BE2C (cell line): ENCODE measurements around the gene RGL1.

Source experiments
- DNase-seq: peaks from one replicate; pipeline ENCODE4 v3.0.0-alpha.2; 2020
- H3K27me3 ChIP-seq: fragments of 250-450 bp; sonication (Bioruptor Pico); 2 replicates; pipeline ENCODE4 v1.5.1; 2020; ENCODE audit warnings: mild to moderate bottlenecking
- H3K36me3 ChIP-seq: fragments of 250-450 bp; sonication (Bioruptor Pico); 2 replicates; pipeline ENCODE4 v1.5.1; 2020; ENCODE audit warnings: mild to moderate bottlenecking
- H3K4me1 ChIP-seq: fragments of 250-450 bp; sonication (Bioruptor Pico); 2 replicates; pipeline ENCODE4 v1.5.1; 2020
- H3K4me3 ChIP-seq: 2 replicates; pipeline ENCODE4 v1.5.1; 2011; ENCODE audit warnings: low read depth, low read length
- H3K9me3 ChIP-seq: fragments of 250-450 bp; sonication (Bioruptor Pico); 2 replicates; pipeline ENCODE4 v1.5.1; 2020
- TF ChIP-seq, protein P1 (sequence below): IDR thresholded peaks from 2 replicates; pipeline ENCODE4 v1.5.1; 2012; ENCODE audit warnings: mild to moderate bottlenecking, low read depth, low read length

RGL1 gene

DNA sequence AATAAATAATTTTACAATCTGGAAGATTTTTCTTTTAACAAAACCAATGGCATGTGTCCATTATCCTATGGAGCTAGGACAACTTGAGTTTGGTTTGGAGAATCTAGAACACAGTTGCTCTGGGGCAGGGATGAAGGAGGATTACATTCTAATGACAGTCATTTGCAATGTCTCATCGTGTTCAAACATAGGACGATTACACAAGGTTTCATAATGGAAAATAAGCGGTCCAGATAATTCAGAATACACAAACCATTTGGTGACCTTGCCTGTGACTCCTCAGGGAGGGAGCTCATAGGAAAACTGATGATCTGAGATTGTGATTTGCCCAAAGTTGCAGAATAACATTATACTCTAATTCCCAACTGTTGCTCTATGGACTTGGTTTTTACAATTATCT lies 27.6 kb upstream of the RGL1 start:
- TF ChIP-seq, protein P1, sequence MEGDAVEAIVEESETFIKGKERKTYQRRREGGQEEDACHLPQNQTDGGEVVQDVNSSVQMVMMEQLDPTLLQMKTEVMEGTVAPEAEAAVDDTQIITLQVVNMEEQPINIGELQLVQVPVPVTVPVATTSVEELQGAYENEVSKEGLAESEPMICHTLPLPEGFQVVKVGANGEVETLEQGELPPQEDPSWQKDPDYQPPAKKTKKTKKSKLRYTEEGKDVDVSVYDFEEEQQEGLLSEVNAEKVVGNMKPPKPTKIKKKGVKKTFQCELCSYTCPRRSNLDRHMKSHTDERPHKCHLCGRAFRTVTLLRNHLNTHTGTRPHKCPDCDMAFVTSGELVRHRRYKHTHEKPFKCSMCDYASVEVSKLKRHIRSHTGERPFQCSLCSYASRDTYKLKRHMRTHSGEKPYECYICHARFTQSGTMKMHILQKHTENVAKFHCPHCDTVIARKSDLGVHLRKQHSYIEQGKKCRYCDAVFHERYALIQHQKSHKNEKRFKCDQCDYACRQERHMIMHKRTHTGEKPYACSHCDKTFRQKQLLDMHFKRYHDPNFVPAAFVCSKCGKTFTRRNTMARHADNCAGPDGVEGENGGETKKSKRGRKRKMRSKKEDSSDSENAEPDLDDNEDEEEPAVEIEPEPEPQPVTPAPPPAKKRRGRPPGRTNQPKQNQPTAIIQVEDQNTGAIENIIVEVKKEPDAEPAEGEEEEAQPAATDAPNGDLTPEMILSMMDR, result no peak
- no peak overlapping the region for H3K4me3 ChIP-seq
- no peaks in the 10 kb centered on the region for H3K27me3 ChIP-seq
- H3K36me3 ChIP-seq, result no peaks in the 10 kb centered on the region
- no peak for DNase-seq
- H3K9me3 ChIP-seq, result no peaks in the 10 kb centered on the region
- H3K4me1 ChIP-seq, result no peaks in the 10 kb centered on the region

DNA sequence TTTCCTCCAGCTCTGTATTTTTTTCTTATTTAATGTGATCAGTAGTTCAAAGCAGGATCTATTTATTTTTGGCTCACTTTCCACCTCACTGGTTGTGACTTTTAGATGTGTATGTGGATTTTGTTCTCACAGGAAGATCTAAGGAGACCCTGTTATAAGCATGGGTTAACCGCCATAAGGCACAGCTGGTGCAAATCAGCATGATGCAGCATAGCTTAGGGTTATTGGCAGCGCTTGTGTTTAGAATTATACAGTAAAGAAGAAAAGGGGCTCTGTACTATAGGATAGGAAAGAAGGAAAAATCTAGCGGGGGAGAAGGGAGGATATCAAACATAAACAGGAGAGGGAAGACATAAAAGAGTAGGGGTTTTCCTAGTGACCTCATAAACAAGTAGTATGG lies 26.9 kb upstream of the RGL1 start:
- H3K27me3 ChIP-seq, result no peaks in the 10 kb centered on the region
- no peak for DNase-seq
- H3K36me3 ChIP-seq, result no peaks in the 10 kb centered on the region
- H3K4me3 ChIP-seq, result no peak overlapping the region
- no peaks in the 10 kb centered on the region for H3K9me3 ChIP-seq
- TF ChIP-seq, protein P1, result no peak
- peaks cover 4% of the 10 kb centered on the region for H3K4me1 ChIP-seq

DNA sequence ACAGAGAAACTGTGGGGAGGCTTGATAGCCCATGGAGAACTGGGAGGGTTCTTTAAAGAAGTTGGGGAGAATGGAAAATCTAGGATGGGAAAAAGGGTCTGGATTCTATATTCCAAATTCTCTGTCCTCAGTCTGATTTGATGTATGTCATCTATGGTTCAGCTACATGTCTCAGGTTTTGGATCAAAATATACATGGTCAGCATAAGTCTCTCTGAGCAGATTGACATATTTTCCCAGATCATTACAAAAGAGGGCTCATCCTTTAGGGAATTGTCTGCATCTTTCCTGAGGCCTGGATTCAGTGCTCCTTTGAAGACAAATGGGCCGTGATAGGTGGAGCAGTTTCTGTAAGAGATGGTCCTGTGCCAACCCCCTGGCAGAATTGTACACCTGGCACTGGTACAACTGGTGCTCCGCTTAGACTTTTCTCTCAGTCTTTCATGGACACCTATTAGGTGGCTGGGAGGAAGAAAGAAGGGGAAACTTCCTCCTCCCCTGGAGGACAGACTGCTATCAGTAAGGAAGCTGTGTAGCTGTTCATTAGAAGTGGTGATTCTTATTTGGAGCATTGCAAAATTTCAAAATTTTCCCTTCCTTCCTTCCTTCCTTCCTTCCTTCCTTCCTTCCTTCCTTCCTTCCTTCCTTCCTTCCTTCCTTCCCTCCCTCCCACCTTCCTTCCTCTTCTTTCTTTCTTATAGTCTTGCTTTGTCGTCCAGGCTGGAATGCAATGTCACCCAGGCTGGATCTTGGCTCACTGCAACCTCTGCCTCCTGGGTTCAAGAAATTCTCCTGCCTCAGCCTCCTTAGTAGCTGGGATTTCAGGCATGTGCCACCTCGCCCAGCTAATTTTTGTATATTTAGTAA lies 26.1 kb upstream of the RGL1 start:
- H3K4me1 ChIP-seq, result peaks cover 11% of the 10 kb centered on the region
- no peaks in the 10 kb centered on the region for H3K9me3 ChIP-seq
- TF ChIP-seq, protein P1, result no peak
- no peak overlapping the region for H3K4me3 ChIP-seq
- H3K27me3 ChIP-seq, result no peaks in the 10 kb centered on the region
- no peak for DNase-seq
- no peaks in the 10 kb centered on the region for H3K36me3 ChIP-seq

DNA sequence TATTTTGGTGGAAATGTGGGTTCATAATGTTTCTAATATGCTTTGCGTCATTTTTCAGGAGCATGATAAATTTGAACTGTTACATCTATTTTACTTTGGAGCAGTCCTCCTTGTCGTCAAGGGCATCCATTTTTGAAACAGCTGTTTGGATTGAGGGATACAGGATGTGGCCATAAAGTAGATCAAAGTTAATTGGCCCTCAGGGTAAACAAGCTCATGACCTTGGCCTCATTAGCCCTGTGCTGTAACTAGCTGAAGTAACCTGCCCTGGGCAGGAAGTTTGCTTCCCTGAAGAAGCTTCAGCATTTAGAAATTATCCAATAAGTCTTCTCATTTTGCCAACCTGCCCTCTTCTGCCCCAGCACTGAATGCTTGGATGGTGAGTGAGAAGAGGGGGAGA lies 24.8 kb upstream of the RGL1 start:
- Histone ChIP-seq H3K9me3 (no peaks in the 10 kb centered on the region), H3K36me3 (no peaks in the 10 kb centered on the region), H3K4me3 (no peak overlapping the region), H3K4me1 (peaks cover 14% of the 10 kb centered on the region), H3K27me3 (no peaks in the 10 kb centered on the region)
- TF ChIP-seq, protein P1, result no peak
- no peak for DNase-seq

DNA sequence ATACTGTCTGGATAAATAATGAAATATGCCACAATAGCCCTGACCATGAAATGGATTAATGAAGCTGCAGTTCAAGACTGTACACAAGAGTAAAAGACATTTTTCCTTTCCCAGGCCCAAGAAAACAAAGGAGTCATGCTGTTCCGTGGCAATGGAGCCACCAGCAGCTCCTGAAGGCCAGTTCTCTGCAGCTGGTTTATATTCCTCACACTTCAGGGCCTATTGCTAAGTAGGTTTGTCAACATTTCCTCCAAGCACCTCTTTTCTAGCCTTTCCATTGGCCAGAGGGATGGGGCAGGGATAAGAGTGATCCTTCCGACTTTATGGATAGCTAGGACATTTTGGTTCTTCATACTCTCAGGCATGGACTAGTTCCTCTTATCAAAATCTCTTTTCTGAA lies 24.2 kb upstream of the RGL1 start:
- Histone ChIP-seq H3K9me3 (no peaks in the 10 kb centered on the region), H3K27me3 (no peaks in the 10 kb centered on the region), H3K4me1 (peaks cover 14% of the 10 kb centered on the region), H3K36me3 (no peaks in the 10 kb centered on the region), H3K4me3 (no peak overlapping the region)
- TF ChIP-seq, protein P1, result no peak
- no peak for DNase-seq

DNA sequence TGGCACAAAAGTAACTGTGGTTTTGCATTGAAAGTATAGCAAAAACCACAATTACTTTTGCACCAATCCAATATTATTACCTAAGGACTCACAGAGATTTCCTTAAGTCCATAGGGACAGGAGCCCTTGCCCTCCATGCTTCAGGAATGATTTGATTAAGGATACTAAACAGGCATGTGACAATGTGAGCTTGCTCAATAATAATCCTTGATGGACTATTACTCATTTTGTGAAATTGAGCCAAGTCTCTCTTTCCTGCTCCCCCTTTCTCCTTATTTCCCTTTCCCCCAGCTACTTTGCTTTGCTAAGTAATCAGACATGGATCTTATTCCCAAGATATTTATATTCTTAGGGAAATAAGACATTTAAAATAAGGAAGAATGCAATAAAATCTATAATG lies 21.6 kb upstream of the RGL1 start:
- H3K4me1 ChIP-seq, result peaks cover 14% of the 10 kb centered on the region
- no peaks in the 10 kb centered on the region for H3K9me3 ChIP-seq
- no peak for DNase-seq
- TF ChIP-seq, protein P1, result no peak
- no peaks in the 10 kb centered on the region for H3K27me3 ChIP-seq
- no peak overlapping the region for H3K4me3 ChIP-seq
- H3K36me3 ChIP-seq, result no peaks in the 10 kb centered on the region
